Right lobe of liver (tissue), 6 donors: ENCODE data around the gene TCF7L2. TPM values are rescaled to one million over a fixed set of nuclear protein-coding genes. Genes with fewer than 3 reads are reported as not detected.

Source experiments
- ATAC-seq, 4 donors: fragments of 200-7000 bp; cut with Tn5 transposase; one replicate each; pipeline ENCODE4 v1.9.1; 2020; ENCODE audit warnings: mild to moderate bottlenecking in 4 of 4, moderate library complexity in 4 of 4
- DNase-seq, 3 donors: peaks; one replicate each; pipeline ENCODE4 v3.0.0-alpha.2; 2020
- H3K27ac ChIP-seq, 3 donors: fragments of 200-600 bp; one replicate each; pipeline ENCODE4 v1.8.0; 2022
- H3K27me3 ChIP-seq, 2 donors: fragments of 200-600 bp; one replicate each; pipeline ENCODE4 v1.8.0; 2022
- H3K36me3 ChIP-seq, 4 donors: fragments of 200-600 bp; sonication (generic) in 1 of 4; one replicate each; pipeline versions ENCODE4 v1.5.1 to v1.8.0; 2017 to 2022; ENCODE audit warnings: control low read depth in 1 of 4
- H3K4me1 ChIP-seq, 4 donors: fragments of 200-600 bp; sonication (generic) in 1 of 4; one replicate each; pipeline versions ENCODE4 v1.5.1 to v1.8.0; 2017 to 2022; ENCODE audit warnings: control low read depth in 1 of 4
- H3K4me3 ChIP-seq, 3 donors: fragments of 200-600 bp; one replicate each; pipeline ENCODE4 v1.8.0; 2022
- H3K9me3 ChIP-seq, 4 donors: fragments of 200-600 bp; sonication (generic) in 1 of 4; one replicate each; pipeline versions ENCODE4 v1.5.1 to v1.8.0; 2017 to 2022; ENCODE audit warnings: control low read depth in 1 of 4
- POLR2A ChIP-seq: fragments of 450-650 bp; IDR thresholded peaks from one replicate; pipeline ENCODE4 v1.6.1; 2017; ENCODE audit warnings: antibody characterized with exemption, mild to moderate bottlenecking
- WGBS: methylation state at CpG from one replicate; pipeline ENCODE4 v1.1.6; 2018; ENCODE audit warnings: low coverage, low lambda C conversion rate; ENCODE audit not compliant: insufficient coverage; ENCODE audit errors: missing lambda C conversion rate; 5-methylcytosine and 5-hydroxymethylcytosine counted together
- intact Hi-C, 2 donors: fragments of 100-400 bp; cut with DNase I; formaldehyde crosslinking; loops; one replicate each; pipeline versions ENCODE4 v1.11.2 to v1.14.1; 2022
- total RNA-seq, 6 experiments: library from RNA; depleted of rRNA in 2 of 6; stranded (reverse); fragments of >200 nt in 2 of 6; fragmentation: NEBNext Ultra II Directional in 3 of 6; extraction: Animal tissue kit (Norgen Biotek cat#: 25700) in 3 of 6; gene quantifications; one replicate each; pipeline versions ENCODE4 v1.1.0 to v1.2.4, GENCODE V29; 2016 to 2023
- TF ChIP-seq, protein P1 (sequence below), 4 donors: fragments of 200-600 bp in 3 of 4; fragments of 450-650 bp in 1 of 4; IDR thresholded peaks; one replicate each; pipeline versions ENCODE4 v1.5.1 to v1.8.0; 2016 to 2022; ENCODE audit warnings: antibody characterized with exemption in 4 of 4, mild to moderate bottlenecking in 2 of 4
- donor health status: DM: no; HTN: yes; CAD: no.
- donor health status: DM: no; HTN: no; CAD: no.
- donor health status: DM: no; HTN: no; CAD: no.
- donor health status: DM: no; HTN: yes; CAD: no.
- donor health status: DM: no; HTN: yes; CAD: no.

Gene TCF7L2
- total RNA-seq, 6 experiments from 2014 or later = 9.4 to 33.2 (median 16.7) TPM

DNA sequence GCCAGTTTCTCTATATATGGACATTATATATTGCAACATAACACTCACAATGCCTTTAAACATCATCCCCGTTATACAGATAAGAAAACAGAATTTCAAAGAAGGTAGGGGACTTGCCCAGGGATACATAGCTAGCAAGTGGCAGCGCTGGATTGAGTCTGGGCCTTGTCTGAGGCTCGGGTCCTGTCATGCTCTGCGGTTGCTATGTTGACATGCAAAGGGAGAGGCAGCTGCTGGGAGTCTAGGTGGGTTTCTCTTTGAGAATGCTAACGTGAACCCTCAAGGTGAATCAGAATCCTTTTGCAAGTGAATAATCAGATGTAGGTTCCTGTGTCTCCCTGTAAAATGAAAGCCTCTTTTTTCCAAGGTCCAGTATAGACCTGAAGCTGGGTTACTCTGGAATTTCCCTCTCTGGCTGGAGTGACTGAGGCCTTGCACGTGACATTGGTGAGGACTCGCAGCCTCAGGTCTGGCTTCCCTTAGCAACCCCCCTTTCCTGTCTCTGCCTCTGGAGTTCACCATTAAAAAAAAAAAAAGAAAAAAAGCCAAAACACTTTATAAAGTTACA, 38.9 kb downstream of the TCF7L2 start:
- Histone ChIP-seq H3K4me1 (peaks cover 0 to 6% (median 0%) of the 10 kb centered on the region in 4 donors), H3K9me3 (no peaks in the 10 kb centered on the region), H3K27me3 (no peaks in the 10 kb centered on the region), H3K4me3 (no peak overlapping the region), H3K36me3 (peaks cover 0 to 4% (median 1%) of the 10 kb centered on the region in 4 donors), H3K27ac (no peak overlapping the region)
- DNase-seq (no peak), ATAC-seq (peak in 2 of 4 donors; percentile 30 to 42)
- intact Hi-C loops = no loop called here
- WGBS = 79% methylated on average over 5 of the region's 7 CpGs
- TF ChIP-seq POLR2A = no peak
- TF ChIP-seq, protein P1, sequence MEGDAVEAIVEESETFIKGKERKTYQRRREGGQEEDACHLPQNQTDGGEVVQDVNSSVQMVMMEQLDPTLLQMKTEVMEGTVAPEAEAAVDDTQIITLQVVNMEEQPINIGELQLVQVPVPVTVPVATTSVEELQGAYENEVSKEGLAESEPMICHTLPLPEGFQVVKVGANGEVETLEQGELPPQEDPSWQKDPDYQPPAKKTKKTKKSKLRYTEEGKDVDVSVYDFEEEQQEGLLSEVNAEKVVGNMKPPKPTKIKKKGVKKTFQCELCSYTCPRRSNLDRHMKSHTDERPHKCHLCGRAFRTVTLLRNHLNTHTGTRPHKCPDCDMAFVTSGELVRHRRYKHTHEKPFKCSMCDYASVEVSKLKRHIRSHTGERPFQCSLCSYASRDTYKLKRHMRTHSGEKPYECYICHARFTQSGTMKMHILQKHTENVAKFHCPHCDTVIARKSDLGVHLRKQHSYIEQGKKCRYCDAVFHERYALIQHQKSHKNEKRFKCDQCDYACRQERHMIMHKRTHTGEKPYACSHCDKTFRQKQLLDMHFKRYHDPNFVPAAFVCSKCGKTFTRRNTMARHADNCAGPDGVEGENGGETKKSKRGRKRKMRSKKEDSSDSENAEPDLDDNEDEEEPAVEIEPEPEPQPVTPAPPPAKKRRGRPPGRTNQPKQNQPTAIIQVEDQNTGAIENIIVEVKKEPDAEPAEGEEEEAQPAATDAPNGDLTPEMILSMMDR (IDR thresholded peaks at IDR 0.05) = no peak

DNA sequence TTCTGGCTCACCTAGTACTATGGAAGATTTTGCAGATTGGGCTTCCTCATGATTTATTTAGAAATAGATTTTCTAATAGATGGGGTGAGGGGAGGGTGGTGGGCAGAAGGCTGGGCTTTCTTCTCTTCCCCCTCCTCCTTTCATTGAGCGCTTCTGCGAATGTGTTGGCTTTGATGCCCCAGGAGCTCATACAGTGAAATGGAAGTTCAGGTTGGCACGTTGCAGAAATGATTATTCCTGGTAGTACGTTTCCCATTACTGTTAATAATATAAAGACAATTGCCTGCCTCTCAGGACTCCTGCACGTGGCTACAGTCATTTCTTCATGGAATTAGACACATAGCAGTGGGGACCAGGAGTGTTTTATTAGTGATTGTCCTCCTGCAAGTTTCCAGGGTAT, 39.8 kb downstream of the TCF7L2 start:
- WGBS = 75% methylated on average over 1 of the region's 5 CpGs

DNA sequence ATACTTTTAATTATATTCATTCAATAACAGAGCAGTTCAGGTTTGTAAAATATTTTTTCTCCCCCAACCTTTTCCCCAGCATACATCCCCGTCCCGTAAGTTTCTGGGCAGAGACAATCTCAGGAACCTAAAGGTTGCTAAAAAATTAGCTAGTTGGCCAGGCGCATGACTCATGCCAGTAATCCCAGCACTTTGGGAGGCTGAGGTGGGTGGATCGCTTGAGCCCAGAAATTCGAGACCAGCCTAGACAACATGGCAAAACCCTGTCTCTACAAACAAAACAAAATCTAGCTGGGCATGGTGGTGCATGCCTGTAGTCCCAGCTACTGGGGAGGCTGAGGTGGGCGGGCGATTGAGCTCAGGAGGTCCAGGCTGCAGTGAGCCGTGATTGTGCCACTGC, 40.2 kb downstream of the TCF7L2 start:
- DNase-seq = no peak
- over 99% methylated on average over 8 of the region's 8 CpGs for WGBS
- intact Hi-C loops = no loop called here
- H3K9me3 ChIP-seq = no peaks in the 10 kb centered on the region
- H3K27me3 ChIP-seq = no peaks in the 10 kb centered on the region
- peaks cover 0 to 3% (median 0%) of the 10 kb centered on the region in 4 donors for H3K4me1 ChIP-seq
- H3K27ac ChIP-seq = no peak overlapping the region
- ATAC-seq = no peak
- H3K36me3 ChIP-seq = peaks cover 0 to 4% (median 1%) of the 10 kb centered on the region in 4 donors
- H3K4me3 ChIP-seq = no peak overlapping the region
- TF ChIP-seq, protein P1 (IDR thresholded peaks at IDR 0.05) = no peak
- no peak for TF ChIP-seq POLR2A

More for the DNA sequence above, 39.8 kb downstream of the TCF7L2 start:
- Histone ChIP-seq H3K36me3 (peaks cover 0 to 4% (median 1%) of the 10 kb centered on the region in 4 donors), H3K27ac (no peak overlapping the region), H3K9me3 (no peaks in the 10 kb centered on the region), H3K27me3 (no peaks in the 10 kb centered on the region), H3K4me1 (peaks cover 0 to 6% (median 0%) of the 10 kb centered on the region in 4 donors), H3K4me3 (no peak overlapping the region)
- intact Hi-C loops = no loop called here
- no peak for DNase-seq
- ATAC-seq = no peak
- TF ChIP-seq, protein P1 (IDR thresholded peaks at IDR 0.05) = no peak
- TF ChIP-seq POLR2A = no peak

DNA sequence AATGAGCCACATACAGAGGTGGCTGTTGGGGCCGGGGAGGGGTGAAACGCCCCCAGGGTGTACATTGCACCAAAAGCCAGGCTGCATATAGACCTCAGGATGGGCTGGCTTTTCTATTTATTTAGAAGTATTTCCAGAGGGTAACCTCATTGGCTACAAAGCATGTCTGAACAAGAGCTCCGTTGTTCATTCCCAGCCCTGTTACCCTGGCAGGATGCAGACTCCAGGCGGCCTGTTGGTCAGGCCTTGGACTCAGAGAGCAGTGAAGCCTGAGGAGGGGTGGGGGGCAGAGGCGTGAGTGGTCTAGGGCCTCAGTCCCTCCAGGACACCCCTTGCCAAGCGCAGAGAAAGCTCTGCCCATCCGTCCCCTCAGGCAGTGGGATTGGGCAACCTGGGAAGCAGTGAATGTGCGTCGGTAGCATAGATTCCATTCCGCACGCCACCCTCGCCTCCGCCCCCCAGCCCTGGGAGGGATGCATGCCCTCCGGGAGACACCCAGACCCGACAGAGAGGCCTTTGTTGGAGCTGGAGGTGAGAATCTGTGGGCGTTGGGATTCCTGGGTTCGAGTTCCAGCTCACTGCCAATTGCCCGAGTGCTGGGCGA, 41.9 kb downstream of the TCF7L2 start:
- Histone ChIP-seq H3K4me1 (no peaks in the 10 kb centered on the region), H3K9me3 (no peaks in the 10 kb centered on the region), H3K27ac (no peak overlapping the region), H3K27me3 (no peaks in the 10 kb centered on the region), H3K4me3 (no peak overlapping the region), H3K36me3 (peaks cover 0 to 4% (median 1%) of the 10 kb centered on the region in 4 donors)
- intact Hi-C loops = no loop called here
- TF ChIP-seq, protein P1 (IDR thresholded peaks at IDR 0.05) = no peak
- TF ChIP-seq POLR2A = no peak
- ATAC-seq = no peak
- DNase-seq = no peak
- no CpG with 5 or more reads among the region's 19 CpGs for WGBS
